ENCODE results near the gene IBA57. TPM values are rescaled to one million over a fixed set of nuclear protein-coding genes. Genes with fewer than 3 reads are reported as not detected.

Gene IBA57
- total RNA-seq, 2 donors from 2014 or later, result 3.5 to 12.2 TPM

DNA sequence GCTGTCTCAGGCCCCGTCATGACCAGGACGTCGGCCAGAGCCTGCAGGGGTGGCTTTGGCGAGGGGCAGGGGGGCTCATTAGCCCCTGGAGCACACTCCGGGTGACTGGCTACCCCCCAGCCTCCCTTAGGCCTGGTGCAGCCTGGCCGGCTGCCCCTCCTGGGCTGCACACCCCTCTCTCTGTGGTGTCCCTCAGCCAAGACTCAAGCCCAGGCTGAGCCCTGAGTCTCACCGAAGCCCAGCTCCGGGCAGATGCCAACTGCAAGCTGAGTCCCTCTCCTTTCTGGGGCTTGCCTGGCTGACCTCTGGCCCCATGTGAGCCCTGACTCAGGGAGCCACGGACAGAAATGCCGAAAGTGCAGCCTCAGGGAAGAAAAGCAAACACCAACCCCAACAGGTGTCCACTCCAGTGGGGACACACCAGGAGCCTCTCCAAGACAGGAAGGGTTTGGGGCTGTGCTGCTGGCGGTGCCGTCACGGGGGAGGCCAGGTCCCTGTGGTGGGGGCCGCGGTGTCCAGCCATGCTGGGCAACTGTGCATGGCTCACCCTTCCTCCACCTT lies 5.3 kb upstream of the IBA57 start:
- no peaks in the 10 kb centered on the region for H3K36me3 ChIP-seq
- no peak overlapping the region for H3K4me3 ChIP-seq
- DNase-seq (ENCODE audit: low spot score), result no peak
- peaks cover 0 to 8% of the 10 kb centered on the region in 2 donors for H3K4me1 ChIP-seq (ENCODE audit: control insufficient read depth in 1 of 2, low read depth in 2 of 2)
- H3K9me3 ChIP-seq, result no peaks in the 10 kb centered on the region
- ATAC-seq (ENCODE audit: insufficient number of reproducible peaks, low FRiP score, low read depth), result no peak
- no peak for TF ChIP-seq CTCF (IDR thresholded peaks at IDR 0.05)
- no peak overlapping the region for H3K27ac ChIP-seq
- H3K27me3 ChIP-seq (replicated peaks; ENCODE audit: insufficient read depth), result no peaks in the 10 kb centered on the region

- H3K9me3 ChIP-seq, result no peaks in the 10 kb centered on the region
- no peaks in the 10 kb centered on the region for H3K27me3 ChIP-seq (replicated peaks; ENCODE audit: insufficient read depth)
- TF ChIP-seq CTCF (IDR thresholded peaks at IDR 0.05), result no peak
- H3K4me1 ChIP-seq (ENCODE audit: control insufficient read depth in 1 of 2, low read depth in 2 of 2), result peaks cover 0 to 10% of the 10 kb centered on the region in 2 donors
- H3K36me3 ChIP-seq, result no peaks in the 10 kb centered on the region
- ATAC-seq (ENCODE audit: insufficient number of reproducible peaks, low FRiP score, low read depth) (no peak), DNase-seq (ENCODE audit: low spot score) (no peak)
- H3K27ac ChIP-seq, result no peak overlapping the region
- no peak overlapping the region for H3K4me3 ChIP-seq
These were observed 4.2 kb upstream of the IBA57 start for GRCh38 chr1:228161362-228161761.

- no peaks in the 10 kb centered on the region for H3K9me3 ChIP-seq
- H3K36me3 ChIP-seq, result no peaks in the 10 kb centered on the region
- H3K4me3 ChIP-seq, result no peak overlapping the region
- H3K4me1 ChIP-seq (ENCODE audit: control insufficient read depth in 1 of 2, low read depth in 2 of 2), result peaks cover 3 to 15% of the 10 kb centered on the region in 2 donors
- TF ChIP-seq CTCF (IDR thresholded peaks at IDR 0.05), result no peak
- DNase-seq (ENCODE audit: low spot score) (no peak), ATAC-seq (ENCODE audit: insufficient number of reproducible peaks, low FRiP score, low read depth) (no peak)
- no peak overlapping the region for H3K27ac ChIP-seq
- no peaks in the 10 kb centered on the region for H3K27me3 ChIP-seq (replicated peaks; ENCODE audit: insufficient read depth)
These were observed 3.7 kb upstream of the IBA57 start for GRCh38 chr1:228161866-228162265.

DNA sequence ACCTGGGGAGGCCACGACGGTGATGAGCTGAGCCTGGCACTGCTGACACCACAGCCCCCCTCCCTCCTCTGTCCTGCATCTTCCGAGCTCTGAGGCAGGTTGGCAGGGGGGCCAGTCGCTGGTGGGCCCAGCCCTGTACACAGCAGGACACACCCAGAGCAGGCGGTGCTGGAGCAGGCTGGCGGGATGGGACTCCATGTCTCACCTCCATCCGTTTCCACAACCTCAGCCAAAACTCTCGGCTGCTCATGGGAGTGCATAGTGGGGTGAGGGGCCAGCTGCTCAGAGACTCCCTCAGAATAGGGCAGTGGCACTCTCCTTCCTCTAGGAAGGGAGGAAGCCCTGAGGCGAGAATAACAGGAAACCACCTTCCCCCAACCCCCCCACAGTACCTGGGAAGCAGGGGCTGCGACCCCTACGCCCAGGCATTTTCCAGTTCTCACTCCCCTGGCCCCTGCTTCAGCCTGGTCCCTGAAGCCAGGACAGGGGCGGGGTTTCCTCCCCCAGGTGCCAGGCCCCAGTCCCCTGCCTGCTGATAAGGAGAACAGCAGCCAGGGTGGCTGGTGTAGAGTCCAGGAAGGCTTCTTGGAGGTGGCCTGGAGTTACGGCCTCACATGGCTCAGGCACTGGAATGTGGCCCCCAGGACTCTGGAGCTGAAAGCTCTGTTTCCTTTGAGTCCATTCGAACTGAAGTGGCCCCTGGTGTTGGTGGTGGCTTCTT lies 3.2 kb upstream of the IBA57 start:
- peaks cover 3 to 17% of the 10 kb centered on the region in 2 donors for H3K4me1 ChIP-seq (ENCODE audit: control insufficient read depth in 1 of 2, low read depth in 2 of 2)
- no peak for ATAC-seq (ENCODE audit: insufficient number of reproducible peaks, low FRiP score, low read depth)
- no peak overlapping the region for H3K4me3 ChIP-seq
- no peaks in the 10 kb centered on the region for H3K27me3 ChIP-seq (replicated peaks; ENCODE audit: insufficient read depth)
- TF ChIP-seq CTCF (IDR thresholded peaks at IDR 0.05), result no peak
- no peak overlapping the region for H3K27ac ChIP-seq
- DNase-seq (ENCODE audit: low spot score), result no peak
- H3K36me3 ChIP-seq, result no peaks in the 10 kb centered on the region
- no peaks in the 10 kb centered on the region for H3K9me3 ChIP-seq

DNA sequence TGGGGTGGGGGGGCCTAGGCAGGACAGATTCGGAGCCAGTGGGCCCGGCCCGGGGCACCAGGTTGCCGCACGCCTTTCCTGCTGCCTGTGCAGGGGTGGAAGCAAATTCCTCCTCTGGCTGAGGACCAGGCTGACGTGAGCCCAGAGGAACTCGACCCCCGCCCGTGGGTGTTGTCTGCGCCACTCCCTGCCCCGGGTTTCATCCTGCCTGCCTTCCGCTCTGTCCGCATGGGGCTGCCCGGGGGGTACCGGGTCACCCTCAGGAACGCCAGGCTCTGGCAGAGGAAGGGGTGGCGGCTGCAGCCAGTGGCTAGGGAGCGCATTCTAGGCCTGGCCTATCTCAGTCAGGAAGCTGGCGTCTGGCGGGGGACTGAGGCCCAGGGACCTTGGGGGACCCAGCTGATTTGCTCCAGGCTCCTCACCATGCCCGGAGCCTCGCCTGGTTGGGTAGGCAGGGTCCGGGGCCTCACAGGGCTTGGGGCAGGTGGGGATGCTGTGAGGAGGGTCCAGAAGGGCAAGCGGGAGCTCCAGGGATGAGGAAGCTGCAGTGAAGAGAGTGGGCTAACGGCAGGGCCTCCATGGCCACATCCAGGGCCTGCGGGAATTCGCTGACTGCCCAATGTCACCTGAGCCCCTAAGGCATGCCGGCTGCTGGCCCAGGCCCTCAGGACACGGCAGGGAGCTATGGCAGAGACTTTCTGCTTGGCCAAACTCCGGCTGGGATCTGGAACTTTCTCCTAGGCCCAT lies 2.4 kb upstream of the IBA57 start:
- no peaks in the 10 kb centered on the region for H3K27me3 ChIP-seq (replicated peaks; ENCODE audit: insufficient read depth)
- TF ChIP-seq CTCF (IDR thresholded peaks at IDR 0.05), result no peak
- H3K4me1 ChIP-seq (ENCODE audit: control insufficient read depth in 1 of 2, low read depth in 2 of 2), result peaks cover 3 to 17% of the 10 kb centered on the region in 2 donors
- H3K36me3 ChIP-seq, result no peaks in the 10 kb centered on the region
- no peak overlapping the region for H3K4me3 ChIP-seq
- no peaks in the 10 kb centered on the region for H3K9me3 ChIP-seq
- no peak overlapping the region for H3K27ac ChIP-seq
- ATAC-seq (ENCODE audit: insufficient number of reproducible peaks, low FRiP score, low read depth) (no peak), DNase-seq (ENCODE audit: low spot score) (no peak)

Measured in thoracic aorta (tissue), 2 donors.